SK-N-SH treated with all-trans-retinoic acid at 6 μM for 48 hours (cell line): Measurements from ENCODE around the gene TACC3.
A peak's percentile ranks its signal among the peaks of the same experiment; 100 is the strongest.

Experiments used
- ATAC-seq: fragments of 200-7000 bp; cut with Tn5 transposase; 3 replicates; pipeline ENCODE4 v1.9.1; 2020; ENCODE audit warnings: mild to moderate bottlenecking, moderate library complexity
- ARNTL ChIP-seq: fragments of 450-650 bp; formaldehyde crosslinking; IDR thresholded peaks from 2 replicates; pipeline ENCODE4 v1.5.0; 2020; ENCODE audit warnings: low read depth, mild to moderate bottlenecking, moderate library complexity, borderline replicate concordance
- BACH2 ChIP-seq: fragments of 250-450 bp; sonication (Bioruptor Pico); IDR thresholded peaks from 2 replicates; pipeline ENCODE4 v1.9.0; 2021; ENCODE audit warnings: mild to moderate bottlenecking, borderline replicate concordance
- CSDC2 ChIP-seq: fragments of 250-450 bp; sonication (Bioruptor Pico); IDR thresholded peaks from 2 replicates; pipeline ENCODE4 v1.5.0; 2020; ENCODE audit warnings: mild to moderate bottlenecking, moderate library complexity
- CSRNP3 ChIP-seq: fragments of 250-450 bp; sonication (Bioruptor Pico); IDR thresholded peaks from 2 replicates; pipeline ENCODE4 v1.5.1; 2021; ENCODE audit warnings: mild to moderate bottlenecking, moderate library complexity
- ESRRG ChIP-seq: fragments of 250-450 bp; sonication (Bioruptor Pico); IDR thresholded peaks from 2 replicates; pipeline ENCODE4 v1.6.1; 2021; ENCODE audit warnings: mild to moderate bottlenecking
- GLIS3 ChIP-seq: fragments of 250-450 bp; sonication (Bioruptor Pico); IDR thresholded peaks from 2 replicates; pipeline ENCODE4 v1.5.0; 2020; ENCODE audit warnings: mild to moderate bottlenecking, moderate library complexity
- ISL1 ChIP-seq: fragments of 250-450 bp; sonication (Bioruptor Pico); IDR thresholded peaks from 2 replicates; pipeline ENCODE4 v2.1.2; 2022; ENCODE audit warnings: mild to moderate bottlenecking, moderate library complexity
- OSR1 ChIP-seq: fragments of 250-450 bp; sonication (Bioruptor Pico); IDR thresholded peaks from 2 replicates; pipeline ENCODE4 v1.8.0; 2022; ENCODE audit warnings: moderate library complexity, mild to moderate bottlenecking, inconsistent platforms
- PATZ1 ChIP-seq: fragments of 250-450 bp; sonication (Bioruptor Pico); IDR thresholded peaks from 2 replicates; pipeline ENCODE4 v1.8.0; 2020; ENCODE audit warnings: mild to moderate bottlenecking, moderate library complexity, borderline replicate concordance
- PPARA ChIP-seq: fragments of 250-450 bp; sonication (Bioruptor Pico); IDR thresholded peaks from 2 replicates; pipeline ENCODE4 v1.5.0; 2020; ENCODE audit warnings: mild to moderate bottlenecking, borderline replicate concordance
- RARB ChIP-seq: fragments of 250-450 bp; sonication (Bioruptor Pico); IDR thresholded peaks from 2 replicates; pipeline ENCODE4 v1.8.0; 2021; ENCODE audit warnings: mild to moderate bottlenecking, moderate library complexity
- SNAI2 ChIP-seq: fragments of 250-450 bp; sonication (Bioruptor Pico); IDR thresholded peaks from 2 replicates; pipeline ENCODE4 v1.5.0; 2020; ENCODE audit warnings: mild to moderate bottlenecking, moderate library complexity
- TCF4 ChIP-seq: fragments of 250-450 bp; sonication (Bioruptor Pico); IDR thresholded peaks from 2 replicates; pipeline ENCODE4 v1.8.0; 2021; ENCODE audit warnings: mild to moderate bottlenecking, moderate library complexity, borderline replicate concordance
- TOX ChIP-seq: fragments of 250-450 bp; sonication (Bioruptor Pico); IDR thresholded peaks from 2 replicates; pipeline ENCODE4 v1.8.0; 2021; ENCODE audit warnings: mild to moderate bottlenecking, moderate library complexity, borderline replicate concordance
- TSHZ2 ChIP-seq: fragments of 250-450 bp; sonication (Bioruptor Pico); IDR thresholded peaks from 2 replicates; pipeline ENCODE4 v1.5.0; 2020; ENCODE audit warnings: mild to moderate bottlenecking, moderate library complexity
- ZC3H10 ChIP-seq: fragments of 250-450 bp; sonication (Bioruptor Pico); IDR thresholded peaks from 2 replicates; pipeline ENCODE4 v1.5.1; 2021; ENCODE audit warnings: mild to moderate bottlenecking, moderate library complexity
- ZFP3 ChIP-seq: fragments of 250-450 bp; sonication (Bioruptor Pico); IDR thresholded peaks from 2 replicates; pipeline ENCODE4 v1.5.0; 2020; ENCODE audit warnings: mild to moderate bottlenecking, moderate library complexity
- ZFP30 ChIP-seq: fragments of 450-650 bp; formaldehyde crosslinking; IDR thresholded peaks from 2 replicates; pipeline ENCODE4 v1.5.0; 2022; ENCODE audit warnings: mild to moderate bottlenecking, moderate library complexity
- ZNF565 ChIP-seq: fragments of 450-650 bp; formaldehyde crosslinking; conservative IDR thresholded peaks from 2 replicates; pipeline ENCODE4 v1.5.0; 2020; ENCODE audit warnings: low read depth, mild to moderate bottlenecking, moderate library complexity
- ZNF8 ChIP-seq: fragments of 450-650 bp; formaldehyde crosslinking; IDR thresholded peaks from 2 replicates; pipeline ENCODE4 v1.5.0; 2020; ENCODE audit warnings: mild to moderate bottlenecking, moderate library complexity

Gene TACC3

GRCh38 chr4:1757836-1758235 is 36.5 kb downstream of the TACC3 start (continued):
- no peak for TF ChIP-seq CSRNP3 (CRISPR knock-in tag)
- TF ChIP-seq TSHZ2 (CRISPR knock-in tag), result no peak
- no peak for TF ChIP-seq ISL1 (CRISPR knock-in tag)
- TF ChIP-seq ZNF8 (CRISPR knock-in tag), result no peak
- no peak for TF ChIP-seq GLIS3 (CRISPR knock-in tag)
- no peak for TF ChIP-seq PATZ1 (CRISPR knock-in tag)
- no peak for TF ChIP-seq SNAI2 (CRISPR knock-in tag)
- no peak for TF ChIP-seq TCF4 (CRISPR knock-in tag)
- TF ChIP-seq OSR1 (CRISPR knock-in tag), result no peak
- no peak for TF ChIP-seq ZC3H10 (CRISPR knock-in tag)

- 0 out of 3 replicates have a peak, but pooled peaks have one; percentile 7 for ATAC-seq
Observed at GRCh38 chr4:1758306-1759121, 37.2 kb downstream of the TACC3 start.

GRCh38 chr4:1759170-1759817 is 38.0 kb downstream of the TACC3 start:
- TF ChIP-seq RARB (CRISPR knock-in tag) (no peak), OSR1 (CRISPR knock-in tag) (no peak), ZNF8 (CRISPR knock-in tag) (no peak), TOX (CRISPR knock-in tag) (no peak), ZFP30 (no peak), PPARA (CRISPR knock-in tag) (no peak), CSDC2 (CRISPR knock-in tag) (no peak), PATZ1 (CRISPR knock-in tag) (no peak), ZFP3 (CRISPR knock-in tag) (no peak), ZNF565 (CRISPR knock-in tag) (no peak), TSHZ2 (CRISPR knock-in tag) (no peak), GLIS3 (CRISPR knock-in tag) (no peak), ISL1 (CRISPR knock-in tag) (no peak)

More at GRCh38 chr4:1758306-1759121, 37.2 kb downstream of the TACC3 start:
- no peak for TF ChIP-seq ZC3H10 (CRISPR knock-in tag)
- TF ChIP-seq TCF4 (CRISPR knock-in tag), result no peak
- no peak for TF ChIP-seq ISL1 (CRISPR knock-in tag)
- no peak for TF ChIP-seq ZFP3 (CRISPR knock-in tag)
- TF ChIP-seq ZFP30, result no peak
- no peak for TF ChIP-seq BACH2 (CRISPR knock-in tag)
- TF ChIP-seq RARB (CRISPR knock-in tag), result no peak
- no peak for TF ChIP-seq PATZ1 (CRISPR knock-in tag)
- no peak for TF ChIP-seq ESRRG (CRISPR knock-in tag)
- no peak for TF ChIP-seq ARNTL (CRISPR knock-in tag)
- TF ChIP-seq OSR1 (CRISPR knock-in tag), result no peak

More at GRCh38 chr4:1759170-1759817, 38.0 kb downstream of the TACC3 start:
- ATAC-seq, result no peak
